Epithelial cell of proximal tubule (primary cell): Measurements from ENCODE around the gene TSC22D4. TPM values are rescaled to one million over a fixed set of nuclear protein-coding genes. Genes with fewer than 3 reads are reported as not detected.
"Not testable (repeated sequence)": the region's sequence is repeated elsewhere in the genome, so short reads cannot be mapped to it uniquely, and the experiment has no call there.

Source experiments
- DNase-seq: peaks from one replicate; pipeline ENCODE4 v3.0.0-alpha.2; 2011; ENCODE audit warnings: low read depth
- H3K4me3 ChIP-seq: 2 replicates; pipeline ENCODE4 v1.5.1; 2011; ENCODE audit warnings: low read depth, mild to moderate bottlenecking, low read length
- CTCF ChIP-seq: conservative IDR thresholded peaks from 2 replicates; pipeline ENCODE4 v1.5.1; 2012; ENCODE audit warnings: low read depth, mild to moderate bottlenecking, low read length
- total RNA-seq: library from RNA; depleted of rRNA; stranded (reverse); fragments of >200 nt; gene quantifications from 2 replicates; pipeline ENCODE4 v1.2.3, GENCODE V29; 2015

TSC22D4 gene
- total RNA-seq, 1 donor from 2014 or later, result 45.4 TPM

DNA sequence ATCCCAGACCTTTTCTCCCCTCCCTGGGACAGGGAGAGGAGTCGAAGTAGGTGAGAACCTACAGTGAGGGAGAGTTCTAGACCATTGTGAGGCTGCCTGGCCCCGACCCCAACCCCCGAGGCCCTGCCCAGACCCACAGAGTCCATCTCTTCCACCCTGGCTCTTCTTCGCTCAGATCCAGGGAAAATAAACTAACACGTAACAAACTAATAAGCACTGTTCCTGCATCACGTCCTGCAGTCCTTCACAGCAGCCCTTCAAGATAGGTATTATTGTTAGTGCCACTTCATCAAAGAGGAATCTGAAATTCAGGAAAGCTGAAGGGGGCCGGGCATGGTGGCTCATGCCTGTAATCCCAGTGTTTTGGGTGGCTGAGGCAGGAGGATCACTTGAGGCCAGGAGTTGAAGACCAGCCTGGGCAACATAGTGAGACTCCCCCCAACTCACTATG is 14.8 kb downstream of the TSC22D4 start, which contains the start of gene SPACDR:
TSS of gene SPACDR (minus strand) at position 51 of the 451 bp plus-strand sequence. CDS start 235 bp downstream, outside the sequence.
- no peak for DNase-seq
- no peak within 1 kb of the TSS for H3K4me3 ChIP-seq
- no peak for TF ChIP-seq CTCF

DNA sequence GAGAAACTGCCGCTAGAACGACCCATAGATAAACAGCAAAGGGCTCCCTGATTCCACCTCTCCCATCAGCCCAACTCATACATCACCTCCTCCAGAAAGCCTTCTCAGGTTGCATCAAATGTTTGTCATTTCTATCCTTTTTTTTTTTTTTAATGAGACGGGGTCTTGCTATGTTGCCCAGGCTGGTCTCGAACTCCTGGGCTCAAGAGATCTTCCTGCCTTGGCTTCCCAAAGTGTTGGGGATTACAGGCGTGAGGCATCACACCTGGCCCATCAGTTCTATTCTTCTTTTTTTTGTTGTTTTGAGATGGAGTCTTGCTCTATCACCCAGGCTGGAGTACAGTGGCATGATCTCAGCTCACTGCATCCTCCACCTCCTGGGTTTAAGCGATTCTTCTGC is 22.0 kb downstream of the TSC22D4 start:
- H3K4me3 ChIP-seq, result no peak overlapping the region
- TF ChIP-seq CTCF, result no peak
- DNase-seq, result no peak

DNA sequence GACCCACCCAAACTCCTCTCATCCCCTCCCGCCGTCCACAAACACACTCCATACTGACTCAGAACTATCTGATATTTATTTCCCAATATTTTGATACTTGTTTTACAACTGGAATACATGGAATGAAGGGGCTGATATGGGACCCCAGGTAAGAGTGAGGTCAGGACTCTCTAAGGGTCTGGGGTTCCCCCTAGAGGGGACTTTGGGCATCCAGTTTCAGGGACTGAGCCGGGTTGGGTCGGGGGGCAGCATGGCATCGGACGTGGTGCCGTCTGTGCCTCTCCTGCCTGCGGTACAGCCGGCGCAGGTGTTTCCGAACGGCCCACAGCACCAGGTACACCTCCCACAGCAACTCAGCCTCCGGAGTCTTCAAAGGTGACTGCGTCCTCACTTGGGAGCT is 22.5 kb downstream of the TSC22D4 start:
- H3K4me3 ChIP-seq, result no peak overlapping the region
- no peak for DNase-seq
- TF ChIP-seq CTCF, result peak; percentile 2

DNA sequence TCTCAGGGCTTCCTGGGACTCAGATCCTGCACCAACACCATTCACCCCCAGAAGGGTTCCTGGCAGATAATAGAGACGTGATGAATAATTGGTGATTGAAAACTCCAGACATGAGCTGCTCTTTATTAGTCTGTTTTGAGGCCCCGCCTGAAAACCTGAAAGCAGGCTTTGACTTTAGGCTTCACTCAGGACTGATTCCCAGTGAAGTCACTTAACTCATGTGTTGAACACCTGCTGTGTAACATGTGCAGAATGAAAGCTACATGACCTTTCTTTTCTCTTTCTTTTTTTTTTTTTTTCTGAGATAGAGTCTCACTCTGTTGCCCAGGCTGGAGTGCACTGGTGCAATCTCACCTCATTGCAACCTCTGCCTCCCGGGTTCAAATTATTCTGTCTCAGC is 23.8 kb downstream of the TSC22D4 start:
- no peak for TF ChIP-seq CTCF
- H3K4me3 ChIP-seq, result no peak overlapping the region
- no peak for DNase-seq

- not testable (repeated sequence) for DNase-seq, H3K4me3 ChIP-seq
Measured at GRCh38 chr7:100453854-100454253, 25.2 kb downstream of the TSC22D4 start.

DNA sequence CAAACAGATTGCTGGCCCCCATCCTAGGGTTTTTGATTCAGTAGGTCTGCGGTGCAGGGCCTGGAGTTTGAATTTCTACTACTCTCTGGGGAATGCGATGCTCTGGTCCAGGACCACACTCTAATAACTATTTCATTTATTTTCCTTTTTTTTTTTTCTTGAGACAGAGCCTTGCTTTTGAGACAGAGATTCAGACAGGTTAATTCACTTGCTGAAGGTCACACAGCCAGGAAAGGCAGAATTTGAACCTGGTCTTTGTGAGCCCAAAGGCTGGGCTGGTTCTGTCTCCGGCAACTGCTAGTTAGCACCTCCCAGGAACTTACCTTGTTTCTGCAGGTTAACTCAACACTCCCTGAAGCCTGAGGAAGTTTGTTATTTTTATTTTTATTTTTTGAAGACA is 26.5 kb downstream of the TSC22D4 start:
- no peak overlapping the region for H3K4me3 ChIP-seq
- no peak for TF ChIP-seq CTCF
- DNase-seq, result no peak

- no peak for TF ChIP-seq CTCF
- no peak for DNase-seq
- H3K4me3 ChIP-seq, result no peak overlapping the region
Measured at GRCh38 chr7:100449190-100449795, 29.7 kb downstream of the TSC22D4 start.

- not testable (repeated sequence) for DNase-seq
Measured at GRCh38 chr7:100447363-100447762, 31.7 kb downstream of the TSC22D4 start.

More at GRCh38 chr7:100447363-100447762, 31.7 kb downstream of the TSC22D4 start:
- not testable (repeated sequence) for H3K4me3 ChIP-seq
